NT2/D1 (cell line): ENCODE measurements around the gene MS4A8.

Experiments used
- SUZ12 ChIP-seq: IDR thresholded peaks from 2 replicates; pipeline ENCODE4 v1.6.1; 2011; ENCODE audit not compliant: insufficient read length, insufficient read depth; ENCODE audit errors: extremely low read depth
- YY1 ChIP-seq: IDR thresholded peaks from 2 replicates; pipeline ENCODE4 v1.6.1; 2011; ENCODE audit not compliant: insufficient read length, insufficient read depth
- ZNF274 ChIP-seq: IDR thresholded peaks from 2 replicates; pipeline ENCODE4 v1.6.1; 2011; ENCODE audit warnings: mild to moderate bottlenecking, low read depth, low read length

DNA sequence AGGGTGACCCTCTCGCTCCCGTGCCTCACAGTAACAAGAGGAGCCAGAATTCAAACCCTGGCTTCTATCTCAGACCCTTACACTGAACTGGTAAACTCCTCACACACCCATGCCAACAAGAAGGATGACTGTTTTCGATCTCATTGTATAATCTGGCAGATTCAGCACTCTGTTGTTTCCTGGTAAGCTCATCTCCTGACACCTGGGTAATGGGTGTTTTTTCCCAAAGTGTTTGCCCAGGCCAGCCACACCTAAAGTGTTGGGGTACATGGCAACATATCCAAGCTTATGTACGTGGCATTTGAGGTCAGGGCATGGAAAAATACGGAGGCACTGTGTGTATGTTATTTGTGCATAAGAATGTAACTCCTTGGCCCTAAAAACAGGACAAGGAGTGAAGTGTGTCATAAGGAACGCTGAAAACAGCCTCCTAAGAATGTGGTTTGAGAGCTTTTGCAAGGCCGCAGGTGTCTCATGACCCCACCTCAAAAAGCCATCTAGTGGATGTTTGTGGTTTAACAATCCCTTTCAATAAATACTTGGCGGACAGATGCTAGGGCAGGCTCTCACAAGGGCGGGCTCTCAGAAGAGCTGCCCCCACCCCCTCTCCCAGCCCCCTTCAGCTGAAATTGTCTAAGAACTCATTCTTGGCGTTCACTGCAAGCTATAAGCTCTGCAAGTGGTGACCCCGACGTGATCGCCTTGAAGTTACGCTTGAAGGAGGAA, 57.1 kb downstream of the MS4A8 start, which contains the start of gene MS4A15:
- TF ChIP-seq YY1: no peak
- no peak for TF ChIP-seq ZNF274
- TF ChIP-seq SUZ12: no peak
